AG04450 (cell line): ENCODE data around the gene IL12RB1. TPM values are rescaled to one million over a fixed set of nuclear protein-coding genes. Genes with fewer than 3 reads are reported as not detected.

Experiments
- CTCF ChIA-PET: fragments of 300-600, 350-600 bp; formaldehyde crosslinking; extraction: SDS; loops from one replicate; lab custom pipeline; 2022; ENCODE audit warnings: antibody characterized with exemption, inconsistent platforms; lab: Charles Lee
- POLR2A ChIA-PET: fragments of 350-600 bp; formaldehyde crosslinking; extraction: SDS; loops from one replicate; lab custom pipeline; 2021; ENCODE audit warnings: antibody characterized with exemption, inconsistent platforms; lab: Yijun Ruan, JAX
- DNase-seq: peaks from one replicate; pipeline ENCODE4 v3.0.0-alpha.2; 2011; ENCODE audit warnings: low read depth, low spot score
- H3K27ac ChIP-seq: one replicate; pipeline ENCODE4 v1.5.1; 2012; ENCODE audit warnings: low read depth, low read length, control low read depth
- H3K27me3 ChIP-seq: one replicate; pipeline ENCODE4 v1.6.0; 2012; ENCODE audit warnings: low read length; ENCODE audit not compliant: control insufficient read depth, insufficient read depth
- H3K4me3 ChIP-seq: 2 replicates; pipeline ENCODE4 v1.5.1; 2011; ENCODE audit warnings: mild to moderate bottlenecking, low read depth, low read length, control low read depth
- H3K9me3 ChIP-seq: 2 replicates; pipeline ENCODE4 v1.5.1; 2012; ENCODE audit warnings: low read length; ENCODE audit not compliant: control insufficient read depth, insufficient read depth
- polyA plus RNA-seq: library from polyadenylated mRNA; depleted of rRNA; stranded (reverse); fragments of >200 nt; gene quantifications from 2 replicates; pipeline ENCODE4 v1.2.3, GENCODE V29; 2011
- TF ChIP-seq, protein P1 (sequence below): IDR thresholded peaks from 2 replicates; pipeline ENCODE4 v1.5.1; 2011; ENCODE audit warnings: low read depth, low read length, control low read depth, inconsistent platforms

The IL12RB1 gene
- polyA plus RNA-seq, 1 experiment, result 0.05 TPM

DNA sequence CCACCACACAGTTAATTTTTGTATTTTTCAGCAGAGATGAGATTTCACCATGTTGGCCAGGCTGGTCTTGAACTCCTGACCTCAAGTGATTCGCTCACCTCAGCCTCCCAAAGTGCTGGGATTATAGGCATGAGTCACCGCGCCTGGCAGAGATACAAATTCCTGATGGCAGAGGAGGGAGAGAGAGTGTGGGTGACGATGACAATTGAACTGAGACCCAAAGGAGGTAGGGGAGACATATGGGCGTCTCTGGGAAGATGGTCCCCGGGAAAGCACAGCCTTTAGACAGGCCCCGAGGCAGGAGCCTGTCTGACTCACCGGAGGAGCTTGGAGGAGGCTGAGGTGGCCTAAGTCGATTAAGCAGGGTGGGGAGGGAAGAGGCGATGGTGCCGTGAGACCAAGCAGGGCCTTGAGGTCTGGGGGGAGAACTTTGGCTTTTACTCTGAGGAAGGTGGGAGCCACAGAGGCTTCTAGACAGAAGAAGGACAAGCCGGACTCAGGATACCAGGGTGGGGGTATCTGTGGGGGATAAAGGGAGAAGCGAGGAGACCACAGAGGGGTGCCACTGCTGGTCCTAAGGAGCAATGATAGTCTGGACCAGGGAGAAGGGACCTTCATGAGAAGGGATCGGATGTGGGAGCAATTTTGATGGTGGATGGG, 40.5 kb downstream of the IL12RB1 start:
- no peak for DNase-seq
- POLR2A ChIA-PET, result interaction anchor here (0.7 kb wide), 1 partner anchor 740 kb away, joined by 6 read pairs; no protein-coding TSS in a partner anchor
- Histone ChIP-seq H3K9me3 (no peaks in the 10 kb centered on the region), H3K27me3 (no peaks in the 10 kb centered on the region), H3K27ac (no peak overlapping the region), H3K4me3 (no peak overlapping the region)
- CTCF ChIA-PET, result interaction anchor here (1.5 kb wide), 1 partner anchor 13 kb away, joined by 3 read pairs; no protein-coding TSS in a partner anchor
- TF ChIP-seq, protein P1, sequence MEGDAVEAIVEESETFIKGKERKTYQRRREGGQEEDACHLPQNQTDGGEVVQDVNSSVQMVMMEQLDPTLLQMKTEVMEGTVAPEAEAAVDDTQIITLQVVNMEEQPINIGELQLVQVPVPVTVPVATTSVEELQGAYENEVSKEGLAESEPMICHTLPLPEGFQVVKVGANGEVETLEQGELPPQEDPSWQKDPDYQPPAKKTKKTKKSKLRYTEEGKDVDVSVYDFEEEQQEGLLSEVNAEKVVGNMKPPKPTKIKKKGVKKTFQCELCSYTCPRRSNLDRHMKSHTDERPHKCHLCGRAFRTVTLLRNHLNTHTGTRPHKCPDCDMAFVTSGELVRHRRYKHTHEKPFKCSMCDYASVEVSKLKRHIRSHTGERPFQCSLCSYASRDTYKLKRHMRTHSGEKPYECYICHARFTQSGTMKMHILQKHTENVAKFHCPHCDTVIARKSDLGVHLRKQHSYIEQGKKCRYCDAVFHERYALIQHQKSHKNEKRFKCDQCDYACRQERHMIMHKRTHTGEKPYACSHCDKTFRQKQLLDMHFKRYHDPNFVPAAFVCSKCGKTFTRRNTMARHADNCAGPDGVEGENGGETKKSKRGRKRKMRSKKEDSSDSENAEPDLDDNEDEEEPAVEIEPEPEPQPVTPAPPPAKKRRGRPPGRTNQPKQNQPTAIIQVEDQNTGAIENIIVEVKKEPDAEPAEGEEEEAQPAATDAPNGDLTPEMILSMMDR, result no peak

DNA sequence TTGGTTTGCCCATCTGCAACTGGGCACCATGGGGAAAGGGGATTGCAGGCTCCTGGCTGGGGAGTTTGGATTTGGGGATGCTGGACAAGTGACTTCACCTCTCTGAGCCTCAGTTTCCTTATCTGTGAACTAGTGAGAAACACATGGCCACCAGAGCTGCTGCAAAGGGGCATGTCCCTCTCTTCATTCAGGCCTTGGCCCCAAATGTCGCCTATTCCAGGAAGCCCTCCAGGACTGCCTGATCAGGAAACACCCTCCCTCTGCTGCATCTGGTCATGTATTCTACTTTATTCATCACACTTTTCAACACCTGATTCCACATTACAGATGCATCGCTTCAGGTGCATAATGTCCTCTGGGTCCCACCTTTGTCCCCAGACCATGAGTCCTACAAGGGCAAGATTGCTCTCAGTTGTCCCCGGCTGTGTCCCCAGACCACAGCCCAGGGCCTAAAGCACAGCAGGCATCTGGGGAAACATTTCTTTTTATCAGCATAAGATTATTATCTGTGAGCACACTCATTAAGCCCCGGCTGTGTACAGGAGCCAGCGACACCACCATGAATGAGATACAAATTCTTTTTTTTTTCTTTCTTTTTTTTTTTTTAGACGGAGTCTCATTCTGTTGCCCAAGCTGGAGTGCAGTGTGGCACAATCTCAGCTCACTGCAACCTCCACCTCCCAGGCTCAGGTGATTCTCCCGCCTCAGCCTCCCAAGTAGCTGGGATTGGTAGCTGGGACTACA, 41.3 kb downstream of the IL12RB1 start:
- CTCF ChIA-PET, result interaction anchor here (0.6 to 1.5 kb wide), 2 partner anchors 11 to 14 kb away, joined by 3 read pairs; no protein-coding TSS in a partner anchor

DNA sequence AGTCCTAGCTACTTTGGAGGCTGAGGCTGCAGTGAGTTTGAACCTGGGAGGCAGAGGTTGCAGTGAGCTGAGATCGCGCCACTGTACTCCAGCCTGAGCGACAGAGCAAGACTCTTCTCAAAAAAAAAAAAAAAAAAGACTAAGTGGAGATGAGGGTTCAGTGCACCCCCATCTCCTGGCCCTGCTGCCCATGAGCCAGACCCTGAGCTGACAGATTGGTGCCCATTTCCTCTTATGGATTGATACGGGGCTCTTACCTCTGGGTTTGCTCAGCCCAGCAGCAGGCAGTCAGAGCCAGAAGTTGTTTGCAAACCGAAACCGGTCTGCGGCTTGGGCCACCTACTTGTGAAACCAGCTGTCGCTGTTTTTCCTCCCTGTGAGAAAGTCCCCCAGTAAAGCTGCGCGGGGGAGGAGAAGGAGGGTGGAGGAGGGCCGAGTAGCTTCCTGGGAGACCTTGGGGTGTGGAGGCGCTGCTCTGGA, 41.9 kb downstream of the IL12RB1 start:
- H3K27me3 ChIP-seq, result peaks cover 5% of the 10 kb centered on the region
- H3K4me3 ChIP-seq, result peak overlapping the region; percentile 46
- TF ChIP-seq, protein P1, result no peak
- peak overlapping the region; percentile 11 for H3K27ac ChIP-seq
- no peak for DNase-seq
- ChIA-PET POLR2A (interaction anchor here (0.6 to 0.8 kb wide), 2 partner anchors 10 to 21 kb away, joined by 7 to 8 read pairs; no protein-coding TSS in a partner anchor), CTCF (interaction anchor here (0.6 to 1.0 kb wide), 2 partner anchors 12 to 14 kb away, joined by 3 read pairs; no protein-coding TSS in a partner anchor)
- peaks cover 6% of the 10 kb centered on the region; the same call in 1 of the 2 replicates for H3K9me3 ChIP-seq

More for the DNA sequence above, 41.3 kb downstream of the IL12RB1 start:
- DNase-seq, result no peak
- Histone ChIP-seq H3K4me3 (peak overlapping the region; percentile 46), H3K9me3 (peaks cover 4% of the 10 kb centered on the region; the same call in 1 of the 2 replicates), H3K27ac (peak overlapping the region; percentile 11), H3K27me3 (peaks cover 5% of the 10 kb centered on the region)
- TF ChIP-seq, protein P1, result no peak
- POLR2A ChIA-PET, result interaction anchor here (0.6 to 0.8 kb wide), 3 partner anchors 10 to 739 kb away, joined by 6 to 8 read pairs (median 7); no protein-coding TSS in a partner anchor

DNA sequence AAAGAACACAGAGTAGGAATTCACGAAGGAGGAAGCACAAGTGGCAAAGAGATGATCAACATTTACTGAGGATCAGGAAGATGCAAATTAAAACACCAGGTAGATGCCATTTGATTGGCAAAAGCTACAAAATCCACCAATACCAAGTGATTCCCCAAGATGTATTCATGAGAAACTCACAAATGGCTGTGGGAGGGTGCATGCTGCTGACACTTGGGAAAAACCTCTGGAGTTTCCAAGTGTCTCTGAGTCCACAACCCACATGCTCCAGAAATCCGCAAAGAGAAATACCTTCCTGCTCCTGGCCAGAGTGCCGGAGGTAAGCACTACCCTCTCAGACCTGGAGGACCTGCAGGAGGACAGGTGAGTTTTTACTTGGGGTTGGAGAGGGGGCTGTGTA, 43.1 kb downstream of the IL12RB1 start:
- H3K27me3 ChIP-seq, result peaks cover 5% of the 10 kb centered on the region
- H3K4me3 ChIP-seq, result no peak overlapping the region
- ChIA-PET POLR2A (interaction anchor here (0.6 kb wide), 1 partner anchor 81 kb away, joined by 3 read pairs; no protein-coding TSS in a partner anchor), CTCF (interaction anchor here (1.0 kb wide), 1 partner anchor 15 kb away, joined by 3 read pairs; no protein-coding TSS in a partner anchor)
- no peak for DNase-seq
- TF ChIP-seq, protein P1, result no peak
- H3K9me3 ChIP-seq, result peaks cover 6% of the 10 kb centered on the region; the same call in 1 of the 2 replicates
- no peak overlapping the region for H3K27ac ChIP-seq
